ENCODE results near the gene PHLPP1.

DNA sequence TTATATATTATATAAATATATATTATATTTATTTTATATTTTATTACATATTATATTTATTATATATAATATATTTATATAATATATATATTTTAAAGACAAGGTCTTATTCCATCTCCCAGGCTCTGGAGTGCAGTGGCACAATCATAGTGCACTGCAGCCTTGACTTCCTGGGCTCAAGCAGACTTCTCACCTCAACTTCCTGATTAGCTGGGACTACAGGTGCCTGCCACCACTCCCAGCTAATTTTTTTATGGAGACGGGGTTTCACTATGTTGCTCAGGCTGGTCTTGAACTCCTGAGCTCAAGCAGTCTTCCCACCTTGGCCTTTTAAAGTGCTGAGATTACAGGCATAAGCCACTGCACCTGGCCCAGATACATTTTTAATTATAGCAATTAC, 110.0 kb downstream of the PHLPP1 start:
- TF ChIP-seq, protein P1, sequence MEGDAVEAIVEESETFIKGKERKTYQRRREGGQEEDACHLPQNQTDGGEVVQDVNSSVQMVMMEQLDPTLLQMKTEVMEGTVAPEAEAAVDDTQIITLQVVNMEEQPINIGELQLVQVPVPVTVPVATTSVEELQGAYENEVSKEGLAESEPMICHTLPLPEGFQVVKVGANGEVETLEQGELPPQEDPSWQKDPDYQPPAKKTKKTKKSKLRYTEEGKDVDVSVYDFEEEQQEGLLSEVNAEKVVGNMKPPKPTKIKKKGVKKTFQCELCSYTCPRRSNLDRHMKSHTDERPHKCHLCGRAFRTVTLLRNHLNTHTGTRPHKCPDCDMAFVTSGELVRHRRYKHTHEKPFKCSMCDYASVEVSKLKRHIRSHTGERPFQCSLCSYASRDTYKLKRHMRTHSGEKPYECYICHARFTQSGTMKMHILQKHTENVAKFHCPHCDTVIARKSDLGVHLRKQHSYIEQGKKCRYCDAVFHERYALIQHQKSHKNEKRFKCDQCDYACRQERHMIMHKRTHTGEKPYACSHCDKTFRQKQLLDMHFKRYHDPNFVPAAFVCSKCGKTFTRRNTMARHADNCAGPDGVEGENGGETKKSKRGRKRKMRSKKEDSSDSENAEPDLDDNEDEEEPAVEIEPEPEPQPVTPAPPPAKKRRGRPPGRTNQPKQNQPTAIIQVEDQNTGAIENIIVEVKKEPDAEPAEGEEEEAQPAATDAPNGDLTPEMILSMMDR (conservative IDR thresholded peaks at IDR 0.05; ENCODE audit: low read length), result no peak
- TF ChIP-seq EZH2phosphoT487 (IDR thresholded peaks at IDR 0.05; ENCODE audit: borderline replicate concordance, low read depth, low read length), result no peak

Data from OCI-LY7 (cell line).